GM21717 (cell line): ENCODE data around the gene SENP1.
"Not testable (repeated sequence)": the region's sequence is repeated elsewhere in the genome, so short reads cannot be mapped to it uniquely, and the experiment has no call there.

Source experiments
- ATAC-seq: cut with Tn5 transposase; IDR thresholded peaks from one replicate; pipeline ENCODE4 v1.9.1; 2021; ENCODE audit warnings: mild to moderate bottlenecking, moderate library complexity; ENCODE audit not compliant: unreplicated experiment

The SENP1 gene

DNA sequence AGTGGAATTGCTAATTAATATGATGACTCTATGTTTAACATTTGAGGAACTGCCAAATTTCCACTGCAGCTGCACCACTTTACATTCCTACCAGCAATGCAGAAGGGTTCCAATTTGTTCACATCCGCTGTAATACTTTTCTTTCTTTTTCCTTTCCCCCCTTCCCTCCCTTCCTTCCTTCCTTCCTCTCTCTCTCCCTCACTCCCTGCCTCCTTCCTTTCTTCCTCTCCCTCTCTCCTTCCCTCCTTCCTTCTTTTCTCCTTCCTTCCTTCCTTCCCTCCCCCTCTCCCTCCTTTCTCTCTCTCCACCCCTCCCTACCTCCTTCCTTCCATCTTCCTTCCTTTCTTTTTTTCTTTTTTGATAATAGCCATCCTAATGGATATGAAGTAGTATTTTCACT is 10.1 kb upstream of the SENP1 start:
- no peak for ATAC-seq

- not testable (repeated sequence) for ATAC-seq
Measured at GRCh38 chr12:48111312-48111693, 5.4 kb upstream of the SENP1 start.

DNA sequence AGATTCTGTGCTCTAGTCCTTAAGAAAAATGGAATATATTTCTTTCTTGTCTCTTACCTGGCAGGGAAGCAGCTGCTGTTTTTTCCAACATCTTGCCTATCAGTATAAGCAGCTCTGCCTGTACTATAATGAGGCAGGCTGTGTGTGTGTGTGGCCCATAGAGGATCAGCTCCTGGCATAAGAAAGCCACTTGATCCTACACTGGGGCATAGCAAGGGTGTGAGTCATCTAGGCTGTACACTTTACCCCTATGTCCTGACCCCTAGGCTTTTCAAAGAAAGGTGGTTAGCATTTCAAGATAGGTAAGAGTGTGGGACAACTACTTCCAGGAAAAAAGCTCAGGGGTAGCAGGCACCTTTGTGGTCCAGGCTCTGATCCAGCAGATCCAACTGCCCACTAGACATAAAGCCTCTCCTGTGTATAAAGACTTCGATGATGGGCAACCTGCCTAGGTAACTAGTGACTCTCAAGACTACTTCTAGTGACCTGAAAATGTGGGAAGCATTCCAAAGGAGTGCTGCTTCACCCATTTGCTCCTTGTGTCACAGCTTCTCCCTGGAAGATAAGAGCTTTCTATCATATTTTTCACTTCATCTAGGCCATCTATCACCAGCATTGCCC is 4.9 kb upstream of the SENP1 start:
- ATAC-seq = no peak

GRCh38 chr12:48109424-48109823 is 3.5 kb upstream of the SENP1 start:
- no peak for ATAC-seq

DNA sequence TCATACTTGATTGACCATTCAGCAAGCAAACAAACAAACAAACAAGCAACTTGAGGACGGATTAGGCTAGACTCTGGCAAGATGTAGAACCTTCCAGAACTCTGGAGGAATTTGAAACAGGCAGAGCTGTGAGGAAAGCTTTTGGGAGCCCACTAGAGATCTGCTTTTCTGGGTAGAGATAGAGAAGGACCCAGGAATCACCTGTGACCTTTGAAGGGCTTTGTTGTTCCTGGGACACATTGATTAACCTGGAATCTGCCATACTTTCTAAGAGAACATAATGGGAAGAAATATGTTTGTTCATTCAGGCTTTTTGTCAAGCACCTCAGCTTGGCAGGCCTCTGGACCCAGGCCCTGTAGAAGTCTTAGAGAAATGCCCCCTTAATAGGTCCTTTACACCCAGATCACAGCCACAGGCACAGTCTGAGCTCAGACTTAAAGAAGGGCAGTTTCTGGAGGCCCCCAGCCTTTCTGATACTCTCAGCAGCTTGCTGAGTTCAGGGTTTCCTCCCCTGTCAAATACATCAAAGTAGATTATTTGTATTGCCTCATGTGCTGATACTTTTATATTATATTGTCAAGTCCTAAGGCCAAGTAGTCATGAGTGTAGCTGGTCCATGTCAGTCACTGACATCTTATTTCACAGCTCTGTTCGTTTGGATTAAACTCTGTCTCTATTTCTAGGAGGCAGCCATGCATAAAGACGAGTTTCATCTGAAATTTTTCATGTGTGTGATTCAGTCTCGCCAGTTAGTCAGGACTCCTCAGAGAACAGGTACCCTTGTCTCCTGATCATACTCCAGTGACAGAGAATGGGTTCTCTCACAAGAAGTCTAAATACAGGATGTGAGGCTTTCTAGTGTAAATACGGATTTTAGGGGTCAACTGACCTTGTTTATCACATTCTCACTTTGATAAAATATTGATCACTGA is 1.1 kb upstream of the SENP1 start:
- no peak for ATAC-seq

DNA sequence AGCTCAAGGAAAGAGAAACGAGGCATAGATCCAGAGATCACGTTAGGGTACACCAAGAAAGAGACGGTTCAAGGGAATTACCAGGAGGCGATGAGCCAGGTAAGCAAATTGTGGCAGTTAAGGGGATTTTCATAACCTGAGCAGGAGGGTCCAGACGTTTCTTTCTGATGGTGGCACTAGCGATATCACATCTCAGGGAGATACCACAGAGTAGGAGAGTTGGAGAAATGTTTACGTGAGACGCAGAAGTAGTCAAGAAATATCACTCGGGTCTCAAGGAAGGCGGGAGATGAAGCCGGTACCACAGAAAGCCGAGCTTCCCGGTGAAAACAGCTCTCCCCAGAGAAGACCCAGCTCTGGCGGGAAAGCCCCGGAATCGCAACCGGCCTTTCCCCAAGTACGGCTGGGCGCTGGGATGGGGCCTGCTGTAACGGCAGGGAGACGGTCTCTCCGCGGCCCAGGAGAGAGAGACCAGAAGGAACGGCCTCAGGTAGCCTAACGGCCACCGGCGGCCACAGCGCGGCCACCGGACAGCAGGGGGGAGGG is 485 bp downstream of the SENP1 start:
- peak; percentile 34 for ATAC-seq

GRCh38 chr12:48104531-48104930 is 1.3 kb downstream of the SENP1 start:
- no peak for ATAC-seq

DNA sequence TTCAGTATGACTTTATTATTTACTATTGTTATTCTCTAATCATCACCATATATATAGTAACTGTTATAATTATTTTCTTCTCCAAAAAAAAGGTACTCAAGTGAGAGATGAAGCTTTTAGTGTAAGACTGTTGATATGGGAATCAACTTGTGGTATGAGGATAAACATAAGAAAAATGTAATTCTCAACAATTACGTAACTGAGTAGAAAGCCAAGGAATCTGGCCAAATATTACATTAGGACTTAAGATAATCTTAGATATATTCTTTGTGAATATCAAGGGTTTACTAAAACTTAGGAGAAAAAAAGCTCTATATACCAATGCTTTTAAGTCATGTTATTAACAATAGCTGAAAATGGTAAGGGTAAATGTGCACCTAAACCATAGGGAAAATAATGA is 13.3 kb downstream of the SENP1 start:
- no peak for ATAC-seq

- no peak for ATAC-seq
Measured at GRCh38 chr12:48086327-48086726, 19.6 kb downstream of the SENP1 start.

GRCh38 chr12:48084841-48085460 is 20.9 kb downstream of the SENP1 start:
- ATAC-seq = no peak

DNA sequence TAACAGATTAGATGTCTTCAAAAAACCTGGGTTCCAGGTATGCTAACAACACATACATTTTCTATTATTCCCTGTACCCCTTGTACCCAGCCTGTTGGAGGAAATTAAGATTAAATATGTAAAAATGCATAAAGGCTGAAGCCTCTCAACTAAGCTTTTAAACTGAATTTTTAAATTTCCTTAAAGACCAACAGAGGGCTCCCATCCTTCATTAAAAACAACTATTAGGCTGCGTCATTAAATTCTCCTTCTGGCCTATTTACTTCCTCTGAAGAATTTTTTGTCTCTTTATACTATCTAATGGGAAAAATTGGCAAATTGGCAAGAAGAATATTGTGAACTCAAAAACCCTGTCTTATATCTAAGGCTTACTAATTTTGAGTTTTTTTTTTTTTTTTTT is 21.8 kb downstream of the SENP1 start:
- ATAC-seq = no peak

DNA sequence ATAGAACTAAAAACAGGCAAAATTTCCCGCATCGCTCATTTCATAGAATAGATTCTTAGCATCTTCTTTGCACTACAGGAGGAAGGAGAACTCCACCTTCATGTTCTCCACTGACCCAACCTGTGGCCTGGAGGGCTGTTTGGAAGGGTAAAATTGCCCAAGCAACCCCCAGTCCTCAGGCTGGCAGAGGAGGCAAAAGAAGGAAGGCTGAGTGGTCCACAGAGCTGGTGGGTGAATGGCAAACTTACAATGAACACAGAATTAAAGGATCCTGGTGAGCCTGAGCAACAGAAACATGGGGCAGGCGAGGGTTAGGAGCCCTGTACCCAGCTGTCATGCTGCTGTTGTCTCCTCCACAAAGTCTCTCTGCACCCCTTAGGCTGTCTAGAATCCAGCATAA is 25.1 kb downstream of the SENP1 start:
- ATAC-seq = no peak

GRCh38 chr12:48080285-48080684 is 25.6 kb downstream of the SENP1 start:
- ATAC-seq = no peak

DNA sequence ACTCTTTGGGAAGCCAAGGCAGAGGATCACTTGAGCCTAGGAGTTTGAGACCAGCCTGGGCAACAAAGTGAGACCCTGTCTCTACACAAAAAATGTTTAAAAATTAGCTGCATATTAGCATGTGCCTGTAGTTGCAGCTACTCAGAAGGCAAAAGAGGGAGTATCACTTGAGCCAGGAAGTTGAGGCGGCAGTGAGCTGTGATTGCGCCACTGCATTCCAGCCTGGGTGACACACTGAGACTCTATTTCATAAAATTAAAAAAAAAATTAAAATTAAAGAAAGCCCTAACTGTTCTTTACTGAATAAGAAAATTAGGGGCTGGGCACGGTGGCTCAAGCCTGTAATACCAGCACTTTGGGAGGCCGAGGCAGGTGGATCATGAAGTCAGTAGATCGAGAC is 27.0 kb downstream of the SENP1 start:
- no peak for ATAC-seq

GRCh38 chr12:48077111-48077510 is 28.8 kb downstream of the SENP1 start:
- ATAC-seq = no peak

DNA sequence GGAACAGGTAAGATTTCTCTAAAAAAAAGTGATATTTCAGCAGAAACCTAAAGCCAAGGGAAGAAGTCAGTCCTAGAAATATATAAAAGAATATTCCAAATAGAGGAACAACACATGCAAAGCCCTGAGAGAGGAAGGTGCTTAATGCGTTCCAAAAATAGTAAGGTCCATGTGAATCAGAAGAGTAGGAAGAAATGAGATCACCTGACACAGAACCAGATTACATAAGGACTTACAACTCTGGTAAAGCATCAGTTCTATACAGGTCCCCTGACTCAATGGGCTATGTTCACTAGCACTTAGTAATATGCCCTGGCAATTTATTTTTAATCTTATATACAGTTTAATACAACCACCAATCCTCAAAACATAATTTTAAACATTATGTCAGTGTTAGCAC is 30.0 kb downstream of the SENP1 start:
- ATAC-seq = no peak

DNA sequence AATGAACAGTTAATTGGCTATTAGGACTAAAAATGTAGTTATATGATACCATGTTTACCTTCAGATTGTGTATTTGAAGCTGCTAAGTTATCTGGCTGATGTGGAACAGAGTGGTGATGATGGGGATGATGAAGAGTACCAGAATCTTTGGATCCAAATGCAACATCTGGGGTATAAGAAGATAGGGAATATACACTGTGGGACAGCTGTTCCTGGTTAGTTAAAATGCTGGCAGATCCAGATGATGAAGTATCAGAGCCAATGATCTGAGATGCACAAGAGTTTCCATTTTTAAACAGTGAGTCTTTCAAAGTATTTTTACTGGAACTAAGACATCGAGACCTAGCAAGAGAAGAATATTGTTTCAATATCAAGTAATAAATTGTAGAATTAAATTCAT is 31.6 kb downstream of the SENP1 start:
- ATAC-seq = no peak

DNA sequence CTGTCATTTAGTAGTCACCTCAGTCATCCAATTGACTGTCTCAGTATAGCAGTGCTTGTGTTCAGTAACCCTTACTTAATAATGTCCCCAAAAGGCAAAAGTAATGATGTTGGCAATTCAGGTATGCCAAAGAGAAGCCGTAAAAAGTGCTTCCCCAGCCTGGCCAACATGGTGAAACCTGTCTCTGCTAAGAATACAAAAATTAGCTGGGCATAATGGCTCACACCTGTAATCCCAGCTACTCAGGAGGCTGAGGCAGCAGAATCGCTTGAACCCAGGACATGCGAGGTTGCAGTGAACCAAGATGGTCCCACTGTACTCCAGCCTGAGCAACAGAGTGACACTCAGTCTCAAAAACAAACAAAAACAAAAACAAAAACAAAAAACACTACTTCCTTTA is 33.6 kb downstream of the SENP1 start:
- ATAC-seq = no peak

GRCh38 chr12:48071808-48072207 is 34.1 kb downstream of the SENP1 start:
- ATAC-seq = no peak

DNA sequence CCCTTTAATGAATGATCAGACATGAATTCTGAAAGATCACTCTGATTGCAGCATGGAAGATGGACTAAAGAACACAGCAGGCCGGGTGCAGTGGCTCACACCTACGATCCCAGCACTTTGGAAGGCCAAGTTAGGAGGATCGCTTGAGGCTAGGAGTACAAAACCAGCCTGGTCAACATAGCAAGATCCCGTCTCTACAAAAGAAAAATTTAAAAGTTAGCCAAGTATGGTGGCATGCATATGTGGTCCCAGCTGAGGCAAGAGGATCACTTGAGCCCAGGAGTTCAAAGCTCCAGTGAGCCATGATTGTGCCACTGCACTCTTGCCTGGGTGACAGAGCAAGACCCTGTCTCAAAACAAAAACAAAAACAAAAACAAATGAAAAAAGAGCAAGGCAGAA is 35.1 kb downstream of the SENP1 start:
- ATAC-seq = no peak

DNA sequence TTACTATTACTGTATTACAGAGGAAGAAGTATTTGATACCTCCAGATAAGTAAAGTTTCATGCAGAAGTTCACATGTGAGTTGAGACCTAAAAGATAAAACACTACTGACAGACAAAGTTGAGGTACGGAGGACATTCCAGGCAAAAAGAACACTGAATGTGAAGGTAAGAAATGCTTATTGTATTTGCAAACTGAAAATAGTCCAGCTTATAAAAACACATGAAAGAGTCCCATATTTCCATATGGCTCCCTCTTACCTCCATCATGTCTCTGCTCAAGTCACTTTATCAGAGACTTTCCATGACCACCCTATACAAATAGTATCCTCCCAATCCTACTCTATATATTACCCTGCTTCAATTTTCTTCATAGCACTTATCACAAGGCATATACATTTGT is 35.8 kb downstream of the SENP1 start:
- ATAC-seq = no peak

- ATAC-seq = no peak
Measured at GRCh38 chr12:48069241-48069640, 36.6 kb downstream of the SENP1 start.
